SU-DHL-6 (cell line): ENCODE measurements around the gene PDLIM5.

ENCODE experiments used
- H2AFZ ChIP-seq: fragments of 200-600 bp; sonication (generic); 2 replicates; pipeline ENCODE4 v1.6.1; 2014; ENCODE audit warnings: low read depth, mild to moderate bottlenecking, moderate library complexity, mixed read lengths, antibody characterized with exemption, low read length; ENCODE audit not compliant: severe bottlenecking
- H3F3A ChIP-seq: fragments of 200-600 bp; shearing (Covaris generic); 2 replicates; pipeline ENCODE4 v1.6.0; 2016; ENCODE audit warnings: antibody characterized with exemption, mild to moderate bottlenecking; ENCODE audit not compliant: insufficient read depth
- H3K27ac ChIP-seq: fragments of 200-600 bp; sonication (generic); 2 replicates; pipeline ENCODE4 v1.5.1; 2016; ENCODE audit warnings: low read depth, mild to moderate bottlenecking, low read length, moderate library complexity, mixed read lengths
- H3K27me3 ChIP-seq: fragments of 200-600 bp; sonication (generic), shearing (Covaris generic); 2 replicates; pipeline ENCODE4 v1.6.0; 2014; ENCODE audit warnings: mild to moderate bottlenecking, low read length
- H3K36me3 ChIP-seq: fragments of 200-600 bp; sonication (generic); 2 replicates; pipeline ENCODE4 v1.6.1; 2014; ENCODE audit warnings: mild to moderate bottlenecking, low read length, mixed read lengths
- H3K4me2 ChIP-seq: fragments of 300-600, 200-600 bp; shearing (Covaris generic), sonication (generic); 2 replicates; pipeline ENCODE4 v1.6.0; 2014; ENCODE audit warnings: low read length, low read depth, mild to moderate bottlenecking; ENCODE audit not compliant: poor library complexity, severe bottlenecking
- H3K4me3 ChIP-seq: fragments of 200-600 bp; sonication (generic); 2 replicates; pipeline ENCODE4 v1.5.1; 2014; ENCODE audit warnings: antibody characterized with exemption, low read length, mild to moderate bottlenecking, mixed read lengths; ENCODE audit not compliant: insufficient read depth, poor library complexity, severe bottlenecking
- H3K79me2 ChIP-seq: fragments of 200-600 bp; sonication (generic); 2 replicates; pipeline ENCODE4 v1.6.1; 2014; ENCODE audit warnings: mild to moderate bottlenecking, low read length, moderate library complexity; ENCODE audit not compliant: insufficient read depth
- H3K9ac ChIP-seq: fragments of 200-600 bp; sonication (generic); 2 replicates; pipeline ENCODE4 v1.7.0; 2014; ENCODE audit warnings: mild to moderate bottlenecking, low read length
- H3K9me2 ChIP-seq: fragments of 200-600 bp; sonication (generic); replicated peaks from 2 replicates; pipeline ENCODE4 v1.6.1; 2014; ENCODE audit warnings: low read length; ENCODE audit not compliant: insufficient read depth
- H3K9me3 ChIP-seq: fragments of 200-600 bp; sonication (generic); 2 replicates; pipeline ENCODE4 v1.6.1; 2014; ENCODE audit warnings: low read length, mixed read lengths; ENCODE audit not compliant: insufficient read depth
- H4K20me1 ChIP-seq: fragments of 200-600 bp; sonication (generic); 2 replicates; pipeline ENCODE4 v1.6.1; 2014; ENCODE audit warnings: low read depth, mild to moderate bottlenecking, antibody characterized with exemption, low read length, moderate library complexity, mixed read lengths
- EZH2phosphoT487 ChIP-seq: fragments of 200-600 bp; sonication (generic), shearing (Covaris generic); conservative IDR thresholded peaks from 2 replicates; pipeline ENCODE4 v1.6.1; 2018; ENCODE audit warnings: mild to moderate bottlenecking, antibody characterized with exemption, low read length, moderate library complexity, mixed read lengths
- TF ChIP-seq, protein P1 (sequence below): fragments of 200-600 bp; sonication (generic); IDR thresholded peaks from one replicate; pipeline ENCODE4 v1.5.1; 2017; ENCODE audit warnings: antibody characterized with exemption, mild to moderate bottlenecking, low read length, moderate library complexity; ENCODE audit not compliant: insufficient read depth, poor library complexity, severe bottlenecking

Gene PDLIM5

DNA sequence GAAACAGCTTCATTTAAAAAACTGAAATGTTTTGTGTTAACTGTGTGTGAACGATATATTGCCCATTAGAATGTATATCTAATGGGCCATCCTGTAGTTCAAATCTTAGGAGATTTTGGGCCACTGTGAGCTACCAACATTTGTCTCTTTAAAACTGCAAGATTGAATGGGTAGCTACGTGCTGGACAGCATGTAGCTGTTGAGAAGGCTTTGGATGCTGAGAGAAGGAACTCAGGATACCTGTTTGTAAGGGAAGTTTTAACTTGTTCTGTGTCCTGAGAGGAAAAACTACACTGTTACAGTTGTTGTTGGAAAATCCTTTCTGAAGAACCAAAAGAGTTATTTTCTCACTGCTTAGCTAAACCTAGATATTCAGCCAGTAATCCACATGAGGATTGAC lies 45.9 kb downstream of the PDLIM5 start:
- Histone ChIP-seq H3K27me3 (no peaks in the 10 kb centered on the region), H3K9me2 (no peaks in the 10 kb centered on the region), H2AFZ (no peak overlapping the region), H4K20me1 (no peaks in the 10 kb centered on the region), H3K27ac (no peak overlapping the region), H3K9me3 (no peaks in the 10 kb centered on the region), H3K4me2 (no peak overlapping the region), H3K9ac (no peak overlapping the region), H3F3A (no peaks in the 10 kb centered on the region), H3K4me3 (no peak overlapping the region), H3K36me3 (no peaks in the 10 kb centered on the region), H3K79me2 (no peaks in the 10 kb centered on the region)
- TF ChIP-seq, protein P1, sequence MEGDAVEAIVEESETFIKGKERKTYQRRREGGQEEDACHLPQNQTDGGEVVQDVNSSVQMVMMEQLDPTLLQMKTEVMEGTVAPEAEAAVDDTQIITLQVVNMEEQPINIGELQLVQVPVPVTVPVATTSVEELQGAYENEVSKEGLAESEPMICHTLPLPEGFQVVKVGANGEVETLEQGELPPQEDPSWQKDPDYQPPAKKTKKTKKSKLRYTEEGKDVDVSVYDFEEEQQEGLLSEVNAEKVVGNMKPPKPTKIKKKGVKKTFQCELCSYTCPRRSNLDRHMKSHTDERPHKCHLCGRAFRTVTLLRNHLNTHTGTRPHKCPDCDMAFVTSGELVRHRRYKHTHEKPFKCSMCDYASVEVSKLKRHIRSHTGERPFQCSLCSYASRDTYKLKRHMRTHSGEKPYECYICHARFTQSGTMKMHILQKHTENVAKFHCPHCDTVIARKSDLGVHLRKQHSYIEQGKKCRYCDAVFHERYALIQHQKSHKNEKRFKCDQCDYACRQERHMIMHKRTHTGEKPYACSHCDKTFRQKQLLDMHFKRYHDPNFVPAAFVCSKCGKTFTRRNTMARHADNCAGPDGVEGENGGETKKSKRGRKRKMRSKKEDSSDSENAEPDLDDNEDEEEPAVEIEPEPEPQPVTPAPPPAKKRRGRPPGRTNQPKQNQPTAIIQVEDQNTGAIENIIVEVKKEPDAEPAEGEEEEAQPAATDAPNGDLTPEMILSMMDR: no peak
- TF ChIP-seq EZH2phosphoT487: no peak

DNA sequence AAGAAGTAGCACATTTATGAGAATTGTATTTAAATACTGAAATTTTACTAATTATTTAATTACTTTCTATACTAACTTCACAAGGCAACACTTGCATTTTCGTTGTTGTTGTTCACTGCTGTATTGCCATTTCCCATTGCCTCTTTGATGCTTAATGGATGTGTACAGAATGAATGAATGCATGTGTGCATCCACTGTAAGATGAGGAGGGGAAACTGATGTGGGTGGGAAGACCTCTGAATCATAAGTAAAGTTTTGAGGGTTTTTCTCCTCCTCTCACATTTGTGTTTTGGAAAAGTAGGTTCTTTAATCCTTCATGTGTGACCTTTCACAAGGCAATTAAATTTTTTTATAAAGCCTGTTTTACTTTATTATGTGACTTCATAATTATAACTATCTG lies 46.8 kb downstream of the PDLIM5 start:
- no peaks in the 10 kb centered on the region for H4K20me1 ChIP-seq
- H3K79me2 ChIP-seq: no peaks in the 10 kb centered on the region
- no peak overlapping the region for H3K4me2 ChIP-seq
- H3K36me3 ChIP-seq: no peaks in the 10 kb centered on the region
- H3K9ac ChIP-seq: no peak overlapping the region
- TF ChIP-seq, protein P1: no peak
- no peak for TF ChIP-seq EZH2phosphoT487
- H3K27me3 ChIP-seq: no peaks in the 10 kb centered on the region
- no peaks in the 10 kb centered on the region for H3K9me3 ChIP-seq
- no peaks in the 10 kb centered on the region for H3K9me2 ChIP-seq
- H3K27ac ChIP-seq: no peak overlapping the region
- no peaks in the 10 kb centered on the region for H3F3A ChIP-seq
- no peak overlapping the region for H3K4me3 ChIP-seq
- no peak overlapping the region for H2AFZ ChIP-seq

DNA sequence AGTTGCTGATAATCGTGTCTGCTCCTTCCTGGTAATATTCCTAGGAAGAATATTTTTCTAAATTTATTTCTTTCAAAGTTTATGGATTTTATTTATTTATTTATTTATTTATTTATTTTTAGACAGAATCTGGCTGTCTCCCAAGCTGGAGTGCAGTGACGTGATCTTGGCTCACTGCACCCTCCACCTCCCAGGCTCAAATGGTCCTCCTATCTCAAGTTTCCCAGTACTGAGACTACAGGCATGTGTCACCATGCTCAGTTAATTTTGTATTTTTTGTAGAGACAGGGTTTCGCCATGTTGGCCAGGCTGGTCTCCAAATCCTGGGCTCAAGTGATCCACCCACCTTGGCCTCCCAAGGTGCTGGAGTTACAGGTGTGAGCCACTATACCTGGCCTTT lies 48.9 kb downstream of the PDLIM5 start:
- no peaks in the 10 kb centered on the region for H3K36me3 ChIP-seq
- H3K79me2 ChIP-seq: no peaks in the 10 kb centered on the region
- H3K9ac ChIP-seq: no peak overlapping the region
- no peaks in the 10 kb centered on the region for H4K20me1 ChIP-seq
- H3K9me3 ChIP-seq: no peaks in the 10 kb centered on the region
- H3K27ac ChIP-seq: no peak overlapping the region
- no peak overlapping the region for H2AFZ ChIP-seq
- H3K9me2 ChIP-seq: no peaks in the 10 kb centered on the region
- H3K27me3 ChIP-seq: no peaks in the 10 kb centered on the region
- H3K4me2 ChIP-seq: no peak overlapping the region
- H3K4me3 ChIP-seq: no peak overlapping the region
- TF ChIP-seq, protein P1: no peak
- TF ChIP-seq EZH2phosphoT487: no peak
- no peaks in the 10 kb centered on the region for H3F3A ChIP-seq
